HG03457 (cell line): ENCODE data around the gene PSAP.

ENCODE experiments used
- ATAC-seq: cut with Tn5 transposase; IDR thresholded peaks from one replicate; pipeline ENCODE4 v1.9.1; 2021; ENCODE audit warnings: moderate number of reproducible peaks; ENCODE audit not compliant: unreplicated experiment

PSAP gene

DNA sequence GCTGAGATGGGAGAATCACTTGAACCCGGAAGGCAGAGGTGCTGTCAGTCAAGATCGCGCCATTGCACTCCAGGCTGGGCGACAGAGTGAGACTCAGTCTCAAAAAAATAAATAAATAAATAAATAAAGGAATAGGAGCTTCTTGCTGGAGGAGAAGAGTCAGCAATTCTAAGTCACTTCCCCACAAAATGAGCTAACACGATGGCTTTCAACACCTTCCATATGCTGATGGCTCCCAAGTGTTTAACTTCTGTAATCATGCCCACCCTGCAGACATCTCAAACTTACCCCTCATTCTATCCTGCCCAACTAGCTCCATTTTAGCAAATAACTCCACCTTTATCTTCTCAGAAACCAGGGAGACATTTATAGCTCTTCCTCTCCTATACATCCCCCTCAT is 21.2 kb downstream of the PSAP start:
- no peak for ATAC-seq

DNA sequence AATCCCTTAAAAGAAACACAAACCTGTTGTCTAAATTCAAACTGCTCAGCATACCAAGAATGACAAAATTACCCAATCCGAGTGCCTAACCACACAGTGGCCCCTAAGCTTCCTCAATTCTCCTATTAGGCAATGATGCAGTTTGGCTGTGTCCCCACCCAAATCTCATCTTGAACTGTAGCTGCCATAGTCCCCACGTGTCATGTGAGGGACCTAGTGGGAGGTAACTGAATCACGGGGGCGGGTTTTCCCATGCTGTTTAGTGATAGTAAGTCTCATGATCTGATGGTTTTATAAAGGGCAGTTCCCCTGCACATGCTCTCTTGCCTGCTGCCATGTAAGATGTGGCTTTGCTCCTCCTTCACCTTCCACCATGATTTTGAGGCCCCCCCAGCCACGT is 21.9 kb downstream of the PSAP start:
- ATAC-seq = no peak

- ATAC-seq = no peak
Measured at GRCh38 chr10:71828702-71829101, 22.3 kb downstream of the PSAP start.

DNA sequence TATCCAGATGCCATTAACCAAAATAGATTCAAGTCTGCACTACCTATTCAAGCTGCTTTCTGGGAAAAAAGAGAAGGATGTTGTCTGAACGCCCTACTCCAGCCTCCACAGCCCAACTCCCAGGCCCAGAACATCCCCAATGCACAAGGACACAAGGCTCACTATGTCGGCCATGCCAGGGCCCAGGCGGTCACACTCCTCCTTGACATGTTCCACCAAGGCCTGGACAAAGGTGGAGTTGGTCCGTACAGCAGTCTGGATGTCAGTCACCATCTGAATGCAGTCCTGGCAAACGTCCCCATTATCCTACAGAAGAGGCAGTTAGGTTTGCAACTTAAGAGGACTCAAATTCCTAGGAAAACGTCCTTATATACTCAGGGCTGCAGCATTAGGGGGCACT is 23.2 kb downstream of the PSAP start:
- no peak for ATAC-seq

- ATAC-seq = no peak
Measured at GRCh38 chr10:71825217-71825616, 25.8 kb downstream of the PSAP start.

- ATAC-seq = no peak
Measured at GRCh38 chr10:71824333-71824732, 26.7 kb downstream of the PSAP start.

GRCh38 chr10:71823356-71823755 is 27.7 kb downstream of the PSAP start:
- ATAC-seq = no peak

- no peak for ATAC-seq
Measured at GRCh38 chr10:71821909-71822763, 28.9 kb downstream of the PSAP start.

GRCh38 chr10:71820966-71821365 is 30.1 kb downstream of the PSAP start:
- ATAC-seq = no peak

- no peak for ATAC-seq
Measured at GRCh38 chr10:71819985-71820384, 31.1 kb downstream of the PSAP start.

DNA sequence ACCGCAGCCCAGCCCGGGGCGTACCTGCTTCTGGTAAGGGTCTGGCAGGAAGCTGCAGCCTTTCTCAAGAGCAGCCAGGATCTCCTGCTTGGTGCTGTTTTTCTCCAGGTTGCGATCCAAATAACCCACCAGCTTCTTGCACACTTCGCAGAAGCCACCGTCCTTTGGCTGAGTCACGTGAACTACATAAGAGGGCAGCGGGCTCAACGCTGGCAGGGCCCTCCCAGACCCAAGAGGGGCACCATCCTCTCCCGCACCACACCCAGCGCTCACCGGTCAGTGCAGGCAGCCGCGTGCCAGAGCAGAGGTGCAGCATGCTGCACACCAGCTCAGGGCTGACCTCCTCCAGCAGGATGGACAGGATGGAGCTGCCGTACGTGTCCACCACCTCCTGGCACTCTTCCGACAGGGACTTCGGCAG is 31.6 kb downstream of the PSAP start:
- ATAC-seq = no peak

DNA sequence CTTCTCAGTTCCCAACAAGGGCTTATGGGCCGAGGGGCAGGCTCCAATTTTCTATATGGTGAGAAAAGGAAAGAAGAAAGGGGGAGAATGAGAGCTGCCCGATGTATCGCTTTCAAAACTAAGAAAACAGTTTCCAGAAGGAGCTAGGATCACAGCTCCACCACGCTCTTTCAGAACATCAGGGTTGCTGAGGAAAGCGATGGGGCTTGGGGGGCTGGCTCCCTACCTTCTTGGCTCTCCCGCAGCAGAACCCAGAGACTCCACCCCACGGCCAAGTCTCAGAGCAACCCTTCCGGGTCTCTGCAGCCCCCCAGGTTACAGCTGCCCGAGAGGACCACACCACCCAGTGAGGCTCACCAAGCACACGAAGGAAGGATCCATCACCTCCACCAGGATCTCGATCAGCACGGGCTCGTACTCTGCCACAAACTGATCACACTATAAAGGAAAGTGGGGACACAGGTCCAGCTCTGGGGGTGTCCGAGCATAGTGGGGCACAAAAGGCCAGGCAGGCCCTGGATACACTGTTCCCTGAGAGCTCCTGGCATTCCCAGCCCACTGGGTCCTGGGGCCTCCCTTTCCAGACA is 32.3 kb downstream of the PSAP start:
- ATAC-seq = no peak

DNA sequence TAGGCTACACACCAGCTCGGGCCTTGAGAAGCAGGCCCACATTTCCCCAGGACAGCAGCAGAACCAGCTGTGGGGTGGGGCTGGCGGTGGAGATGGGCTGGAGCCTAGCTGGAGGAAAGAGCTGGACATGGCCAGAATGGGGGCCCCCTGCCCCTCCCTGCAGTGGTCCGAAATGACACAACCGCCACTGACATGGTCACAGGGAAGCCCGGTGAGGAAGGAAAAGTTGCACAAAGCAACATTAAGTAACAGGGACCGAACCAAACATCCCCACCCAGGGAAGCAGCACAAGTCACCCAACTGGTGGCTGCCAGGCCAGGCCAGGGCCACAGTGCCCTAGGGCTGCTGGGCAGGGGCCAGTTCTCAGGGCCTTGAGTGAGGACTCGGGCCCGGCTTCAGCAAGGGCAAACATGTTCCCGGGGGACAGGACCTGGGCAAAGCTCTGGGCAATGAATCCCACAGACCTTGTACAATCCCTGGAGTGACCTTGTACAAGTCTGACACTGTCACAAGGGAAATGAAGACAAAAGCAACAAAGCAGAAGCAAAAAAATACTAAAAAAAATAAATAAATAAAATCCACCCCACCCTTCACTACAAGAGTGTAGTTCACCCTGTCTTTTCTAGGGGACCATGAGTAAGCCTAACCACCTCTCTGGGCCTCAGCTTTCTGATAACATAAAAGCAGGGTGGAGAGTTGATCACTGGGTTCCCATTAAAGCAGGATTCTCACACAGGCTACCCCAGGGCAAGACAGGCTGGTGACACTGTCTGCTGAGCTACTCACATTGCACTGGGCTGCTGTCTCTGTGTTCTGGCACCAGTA is 33.0 kb downstream of the PSAP start:
- no peak for ATAC-seq

DNA sequence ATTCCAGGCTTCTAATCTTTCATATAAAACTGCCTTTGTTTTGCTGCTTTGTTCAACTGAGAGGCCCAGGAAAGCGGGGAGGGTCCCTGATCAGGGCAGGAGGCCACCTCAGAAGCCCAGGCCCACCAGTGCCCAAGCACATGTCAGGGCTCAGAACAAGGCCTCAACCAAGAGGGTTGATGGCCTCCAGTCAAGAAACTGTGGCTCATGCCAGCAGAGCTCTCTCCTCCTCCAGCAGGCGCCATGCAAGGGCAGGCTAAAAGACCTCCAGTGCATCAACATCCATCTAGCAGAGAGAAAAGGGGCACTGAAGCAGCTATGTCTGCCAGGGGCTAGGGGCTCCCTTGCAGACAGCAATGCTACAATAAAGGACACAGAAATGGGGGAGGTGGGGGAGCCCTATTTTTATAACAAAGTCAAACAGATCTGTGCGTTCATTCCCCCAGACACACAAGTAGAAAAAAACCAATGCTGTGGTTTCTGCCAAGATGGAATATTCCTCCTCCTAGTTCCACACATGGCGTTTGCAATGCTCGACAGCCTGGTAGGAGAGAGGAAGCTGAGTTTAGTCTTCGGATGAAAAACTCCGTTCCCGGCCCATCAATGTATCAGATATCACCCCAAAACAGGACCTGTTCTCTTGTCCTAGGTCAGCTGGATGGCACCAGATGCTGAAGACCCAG is 34.0 kb downstream of the PSAP start:
- ATAC-seq = no peak

- no peak for ATAC-seq
Measured at GRCh38 chr10:71816421-71816851, 34.6 kb downstream of the PSAP start.

- ATAC-seq = no peak
Measured at GRCh38 chr10:71815515-71816130, 35.4 kb downstream of the PSAP start.

DNA sequence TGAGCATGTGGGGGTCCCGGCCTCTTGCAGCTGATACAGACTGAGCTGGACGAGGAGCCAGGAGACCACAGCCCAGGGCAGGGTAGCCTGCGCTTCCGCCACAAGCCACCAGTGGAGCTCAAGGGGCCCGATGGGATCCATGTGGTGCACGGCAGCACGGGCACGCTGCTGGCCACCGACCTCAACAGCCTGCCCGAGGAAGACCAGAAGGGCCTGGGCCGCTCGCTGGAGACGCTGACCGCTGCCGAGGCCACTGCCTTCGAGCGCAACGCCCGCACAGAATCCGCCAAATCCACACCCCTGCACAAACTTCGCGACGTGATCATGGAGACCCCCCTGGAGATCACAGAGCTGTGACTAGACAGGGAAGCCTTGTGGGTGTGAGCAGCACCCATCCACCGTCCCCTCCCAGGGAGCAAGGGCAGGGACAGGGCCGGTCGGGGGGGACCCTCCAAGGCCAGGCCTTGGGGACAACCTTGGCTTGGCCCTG is 36.1 kb downstream of the PSAP start:
- no peak for ATAC-seq

GRCh38 chr10:71812913-71813590 is 38.0 kb downstream of the PSAP start:
- ATAC-seq = no peak

DNA sequence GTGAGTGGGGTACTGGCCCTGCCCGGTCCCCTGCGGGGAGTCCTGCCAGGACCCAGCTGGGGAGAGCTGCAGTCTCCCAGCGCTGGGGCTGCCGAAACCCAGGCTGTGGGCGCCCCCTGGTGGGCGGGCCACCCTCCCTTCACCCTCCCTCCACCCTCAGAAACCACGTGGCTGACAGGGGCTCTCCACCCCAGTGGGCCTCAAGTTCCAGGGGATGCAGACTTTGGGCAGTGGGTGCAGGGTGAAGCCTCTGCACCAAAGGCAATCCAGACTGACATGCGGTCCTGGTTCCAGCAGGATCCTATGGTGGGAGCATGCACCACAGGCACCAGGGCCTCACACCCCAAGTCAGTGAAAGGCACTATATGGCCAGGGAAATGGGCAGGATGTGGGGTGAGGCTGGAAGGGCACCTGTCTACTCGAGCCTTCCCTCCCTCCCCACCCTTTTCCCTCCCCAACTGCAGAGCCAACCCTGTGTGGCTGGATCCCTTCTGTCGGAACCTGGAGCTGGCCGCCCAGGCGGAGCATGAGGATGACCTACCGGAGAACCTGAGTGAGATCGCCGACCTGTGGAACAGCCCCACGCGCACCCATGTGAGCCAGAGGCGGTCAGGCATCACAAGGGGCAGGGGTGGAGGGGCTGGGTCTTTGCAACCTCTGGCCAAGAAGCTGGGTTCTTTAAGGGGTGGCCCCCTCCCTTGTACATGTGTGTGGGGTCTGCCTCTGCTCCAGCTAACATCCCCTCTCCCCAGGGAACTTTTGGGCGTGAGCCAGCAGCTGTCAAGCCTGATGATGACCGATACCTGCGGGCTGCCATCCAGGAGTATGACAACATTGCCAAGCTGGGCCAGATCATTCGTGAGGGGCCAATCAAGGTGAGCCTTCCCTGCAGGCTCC is 38.8 kb downstream of the PSAP start:
- no peak for ATAC-seq
